Mesenchymal stem cell (in vitro differentiated cells and primary cell): Measurements from ENCODE around the gene SLC35E4.

Source experiments
- DNase-seq: peaks from one replicate; pipeline ENCODE4 v3.0.0-alpha.2; 2013
- H2AFZ ChIP-seq: one replicate; pipeline ENCODE4 v1.6.1; 2013; ENCODE audit warnings: low read depth, mild to moderate bottlenecking, control low read depth, inconsistent platforms, low read length, moderate library complexity
- H2AK5ac ChIP-seq: 2 replicates; pipeline ENCODE4 v1.6.1; 2013; ENCODE audit warnings: low read length, moderate library complexity, mild to moderate bottlenecking, inconsistent platforms; ENCODE audit not compliant: severe bottlenecking
- H2BK120ac ChIP-seq: one replicate; pipeline ENCODE4 v1.6.1; 2013; ENCODE audit warnings: low read depth, mild to moderate bottlenecking, inconsistent platforms, low read length, moderate library complexity
- H2BK12ac ChIP-seq, 2 experiments: one replicate each; pipeline ENCODE4 v1.6.1; 2013; ENCODE audit warnings: inconsistent platforms in 2 of 2, low read length in 2 of 2, mild to moderate bottlenecking in 2 of 2, moderate library complexity in 2 of 2, control low read depth in 1 of 2
- H2BK15ac ChIP-seq: one replicate; pipeline ENCODE4 v1.6.1; 2013; ENCODE audit warnings: mild to moderate bottlenecking, low read depth, inconsistent platforms; ENCODE audit not compliant: poor library complexity, severe bottlenecking
- H2BK5ac ChIP-seq: 2 replicates; pipeline ENCODE4 v1.6.1; 2013; ENCODE audit warnings: low read depth, mild to moderate bottlenecking, low read length, control low read depth, inconsistent platforms; ENCODE audit not compliant: poor library complexity, severe bottlenecking
- H3K14ac ChIP-seq, 2 experiments: one replicate each; pipeline ENCODE4 v1.6.1; 2013; ENCODE audit warnings: inconsistent platforms in 2 of 2, low read length in 2 of 2, control low read depth in 1 of 2, mild to moderate bottlenecking in 1 of 2, moderate library complexity in 1 of 2
- H3K18ac ChIP-seq, 2 experiments: one replicate each; pipeline ENCODE4 v1.6.1; 2013; ENCODE audit warnings: inconsistent platforms in 2 of 2, low read length in 2 of 2, control low read depth in 1 of 2, low read depth in 1 of 2, mild to moderate bottlenecking in 1 of 2
- H3K23ac ChIP-seq, 2 experiments: one replicate each; pipeline ENCODE4 v1.6.1; 2013; ENCODE audit warnings: inconsistent platforms in 2 of 2, low read length in 2 of 2, mild to moderate bottlenecking in 2 of 2, moderate library complexity in 2 of 2, control low read depth in 1 of 2
- H3K27ac ChIP-seq: 2 replicates; pipeline ENCODE4 v1.5.1; 2013; ENCODE audit warnings: mild to moderate bottlenecking, moderate library complexity, low read length, control low read depth, inconsistent platforms; ENCODE audit not compliant: poor library complexity, severe bottlenecking
- H3K27me3 ChIP-seq, 2 experiments: 2 replicates each; pipeline versions ENCODE4 v1.6.1 to v1.7.0; 2013; ENCODE audit warnings: low read length in 2 of 2, mild to moderate bottlenecking in 2 of 2, moderate library complexity in 2 of 2, control low read depth in 1 of 2, inconsistent platforms in 1 of 2; ENCODE audit not compliant: control insufficient read depth in 1 of 2, insufficient read depth in 1 of 2
- H3K36me3 ChIP-seq, 2 experiments: 2 replicates each; pipeline versions ENCODE4 v1.6.1 to v1.7.0; 2013; ENCODE audit warnings: low read length in 2 of 2, control low read depth in 1 of 2, inconsistent platforms in 1 of 2, low read depth in 1 of 2, mild to moderate bottlenecking in 1 of 2; ENCODE audit not compliant: insufficient read depth in 2 of 2, control insufficient read depth in 1 of 2
- H3K4ac ChIP-seq, 2 experiments: one replicate each; pipeline ENCODE4 v1.6.1; 2013; ENCODE audit warnings: inconsistent platforms in 2 of 2, low read length in 2 of 2, mild to moderate bottlenecking in 2 of 2, moderate library complexity in 2 of 2, control low read depth in 1 of 2, low read depth in 1 of 2
- H3K4me1 ChIP-seq: 2 replicates; pipeline ENCODE4 v1.6.1; 2013; ENCODE audit warnings: low read depth, low read length, control low read depth; ENCODE audit not compliant: control insufficient read depth, insufficient read depth
- H3K4me2 ChIP-seq: 2 replicates; pipeline ENCODE4 v1.6.1; 2013; ENCODE audit warnings: low read length, mild to moderate bottlenecking, inconsistent platforms; ENCODE audit not compliant: poor library complexity, severe bottlenecking
- H3K4me3 ChIP-seq, 2 experiments: 2 replicates each; pipeline versions ENCODE4 v1.5.1 to v1.7.0; 2013; ENCODE audit warnings: low read length in 2 of 2, mild to moderate bottlenecking in 2 of 2, control low read depth in 1 of 2, low read depth in 1 of 2; ENCODE audit not compliant: insufficient read depth in 1 of 2
- H3K79me1 ChIP-seq: replicated peaks from 2 replicates; pipeline ENCODE4 v1.6.1; 2013; ENCODE audit warnings: mild to moderate bottlenecking, control low read depth, low read length, inconsistent platforms; ENCODE audit not compliant: poor library complexity, severe bottlenecking
- H3K9ac ChIP-seq: 2 replicates; pipeline ENCODE4 v1.7.0; 2013; ENCODE audit warnings: mild to moderate bottlenecking, low read length, moderate library complexity
- H3K9me3 ChIP-seq: 2 replicates; pipeline ENCODE4 v1.7.0; 2013; ENCODE audit warnings: mild to moderate bottlenecking, low read length; ENCODE audit not compliant: control insufficient read depth
- H4K8ac ChIP-seq: one replicate; pipeline ENCODE4 v1.6.1; 2013; ENCODE audit warnings: inconsistent platforms, mild to moderate bottlenecking, low read length, moderate library complexity
- H4K91ac ChIP-seq: one replicate; pipeline ENCODE4 v1.6.1; 2013; ENCODE audit warnings: mild to moderate bottlenecking, low read length, inconsistent platforms
- WGBS: methylation state at CpG from one replicate; pipeline ENCODE4 v1.1.7; 2013; ENCODE audit warnings: mixed read lengths; 5-methylcytosine and 5-hydroxymethylcytosine counted together

SLC35E4 gene

DNA sequence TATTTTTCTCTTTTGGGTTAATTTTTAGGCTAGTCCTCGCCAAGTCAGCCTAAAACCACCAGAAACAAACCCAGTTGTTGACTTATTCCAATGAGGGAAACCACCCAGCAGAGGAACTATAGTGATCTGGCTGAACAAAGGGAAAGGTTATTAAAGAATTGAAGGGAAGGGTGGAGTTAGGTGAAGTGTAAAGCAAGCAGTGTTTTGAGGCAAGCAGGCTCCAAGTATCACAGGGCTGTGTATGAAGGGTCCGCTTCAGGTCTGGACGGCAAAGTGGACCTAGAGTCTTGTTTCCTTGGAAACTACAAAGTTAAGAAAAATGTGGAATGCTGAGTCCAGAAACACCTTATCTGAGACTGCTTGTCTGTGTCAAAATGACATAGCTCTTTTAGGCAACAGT, 31.8 kb upstream of the SLC35E4 start:
- no peak for DNase-seq
- no peak overlapping the region for H3K18ac ChIP-seq
- no peak overlapping the region for H2BK12ac ChIP-seq
- H3K9me3 ChIP-seq, result no peaks in the 10 kb centered on the region
- no peak overlapping the region for H3K27ac ChIP-seq
- no peak overlapping the region for H3K14ac ChIP-seq
- no peak overlapping the region for H2AK5ac ChIP-seq
- no peak overlapping the region for H2BK120ac ChIP-seq
- no peak overlapping the region for H3K23ac ChIP-seq
- H3K4me2 ChIP-seq, result no peak overlapping the region
- no peak overlapping the region for H3K4me3 ChIP-seq
- H2AFZ ChIP-seq, result no peak overlapping the region
- H4K8ac ChIP-seq, result no peak overlapping the region
- H2BK5ac ChIP-seq, result no peak overlapping the region
- H3K4ac ChIP-seq, result no peak overlapping the region
- no peak overlapping the region for H3K9ac ChIP-seq
- no peak overlapping the region for H2BK15ac ChIP-seq
- H4K91ac ChIP-seq, result no peak overlapping the region
- H3K4me1 ChIP-seq, result peaks cover 21% of the 10 kb centered on the region
- no peaks in the 10 kb centered on the region for H3K27me3 ChIP-seq
- no peaks in the 10 kb centered on the region for H3K36me3 ChIP-seq
- 94% methylated on average over 2 of the region's 3 CpGs for WGBS
- peaks cover 1% of the 10 kb centered on the region for H3K79me1 ChIP-seq

DNA sequence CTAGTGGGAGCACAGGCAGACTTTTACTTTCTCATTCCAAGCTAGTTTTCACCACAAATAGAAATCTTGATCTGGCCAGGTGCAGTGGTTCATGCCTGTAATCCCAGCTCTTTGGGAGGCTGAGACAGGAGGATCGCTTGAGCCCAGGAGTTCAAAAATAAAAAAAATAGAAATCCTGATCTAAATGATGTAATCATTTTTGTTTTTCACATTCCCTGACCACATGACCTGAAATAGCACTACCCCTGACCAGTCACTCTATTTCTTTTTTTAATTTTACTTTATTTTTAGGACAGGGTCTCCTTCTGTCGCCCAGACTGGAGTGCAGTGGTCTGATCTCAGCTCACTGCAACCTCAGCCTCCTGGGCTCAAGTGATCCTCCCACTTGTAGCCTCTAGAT, 30.9 kb upstream of the SLC35E4 start:
- no peak overlapping the region for H2AK5ac ChIP-seq
- H3K9me3 ChIP-seq, result no peaks in the 10 kb centered on the region
- H3K27me3 ChIP-seq, result no peaks in the 10 kb centered on the region
- no peak overlapping the region for H3K4me2 ChIP-seq
- H2BK15ac ChIP-seq, result no peak overlapping the region
- no peak overlapping the region for H3K27ac ChIP-seq
- H3K4me3 ChIP-seq, result no peak overlapping the region
- peaks cover 1% of the 10 kb centered on the region for H3K79me1 ChIP-seq
- 93% methylated on average over 1 of the region's 2 CpGs for WGBS
- no peak overlapping the region for H2AFZ ChIP-seq
- H2BK5ac ChIP-seq, result no peak overlapping the region
- H3K14ac ChIP-seq, result no peak overlapping the region
- H2BK12ac ChIP-seq, result no peak overlapping the region
- peaks cover 25% of the 10 kb centered on the region for H3K4me1 ChIP-seq
- no peak overlapping the region for H3K9ac ChIP-seq
- no peak overlapping the region for H3K23ac ChIP-seq
- no peaks in the 10 kb centered on the region for H3K36me3 ChIP-seq
- no peak overlapping the region for H3K4ac ChIP-seq
- no peak overlapping the region for H3K18ac ChIP-seq
- H2BK120ac ChIP-seq, result no peak overlapping the region
- no peak for DNase-seq
- H4K91ac ChIP-seq, result no peak overlapping the region
- no peak overlapping the region for H4K8ac ChIP-seq

DNA sequence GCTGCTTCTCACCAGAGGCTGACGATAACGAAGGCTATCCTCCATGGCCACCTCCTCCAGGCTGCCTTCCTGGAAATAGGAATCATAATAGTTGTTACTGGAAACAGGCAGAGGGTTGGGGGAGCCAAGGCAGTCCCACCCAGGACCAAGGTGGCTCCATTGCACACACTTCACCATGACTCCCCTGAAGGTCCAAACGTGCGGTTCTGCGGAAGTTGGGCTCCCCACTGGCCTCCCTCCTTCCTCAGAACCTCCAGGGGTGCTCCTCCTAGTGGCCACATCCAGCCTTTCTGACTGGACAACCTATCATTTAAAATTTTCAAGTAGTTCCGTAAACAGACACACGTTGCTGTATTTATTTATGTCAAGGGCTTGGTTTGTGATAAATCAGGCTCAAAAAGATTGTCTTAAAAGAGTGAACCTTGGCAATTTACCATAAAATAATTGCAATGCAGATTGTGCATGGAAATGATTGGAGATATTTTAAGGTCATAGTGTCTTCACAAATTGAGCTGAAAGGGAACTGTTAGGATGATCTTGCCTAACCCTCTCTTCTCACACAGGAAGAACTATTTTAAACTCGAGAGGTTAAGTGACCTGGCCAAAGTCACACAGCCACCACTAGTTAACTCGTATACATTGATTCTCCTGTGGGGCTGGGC, 30.0 kb upstream of the SLC35E4 start:
- H3K14ac ChIP-seq, result no peak overlapping the region
- 58% methylated on average over 9 of the region's 9 CpGs for WGBS
- no peak overlapping the region for H2AK5ac ChIP-seq
- peak overlapping the region in 1 of 2 experiments; percentile 70 for H3K4me3 ChIP-seq
- H3K4me2 ChIP-seq, result peak overlapping the region; percentile 42
- no peak overlapping the region for H2BK5ac ChIP-seq
- no peak overlapping the region for H2BK15ac ChIP-seq
- no peak overlapping the region for H2BK12ac ChIP-seq
- H4K8ac ChIP-seq, result peak overlapping the region; percentile 71
- peak; percentile 49 for DNase-seq
- H3K23ac ChIP-seq, result no peak overlapping the region
- no peak overlapping the region for H3K18ac ChIP-seq
- peaks cover 28% of the 10 kb centered on the region for H3K4me1 ChIP-seq
- H2BK120ac ChIP-seq, result peak overlapping the region; percentile 50
- no peak overlapping the region for H3K27ac ChIP-seq
- peaks cover 1% of the 10 kb centered on the region for H3K79me1 ChIP-seq
- H2AFZ ChIP-seq, result no peak overlapping the region
- H3K9me3 ChIP-seq, result no peaks in the 10 kb centered on the region
- H3K4ac ChIP-seq, result no peak overlapping the region
- no peaks in the 10 kb centered on the region for H3K27me3 ChIP-seq
- peak overlapping the region; percentile 81 for H3K9ac ChIP-seq
- no peak overlapping the region for H4K91ac ChIP-seq
- peaks cover 0 to 3% of the 10 kb centered on the region in 2 experiments for H3K36me3 ChIP-seq

DNA sequence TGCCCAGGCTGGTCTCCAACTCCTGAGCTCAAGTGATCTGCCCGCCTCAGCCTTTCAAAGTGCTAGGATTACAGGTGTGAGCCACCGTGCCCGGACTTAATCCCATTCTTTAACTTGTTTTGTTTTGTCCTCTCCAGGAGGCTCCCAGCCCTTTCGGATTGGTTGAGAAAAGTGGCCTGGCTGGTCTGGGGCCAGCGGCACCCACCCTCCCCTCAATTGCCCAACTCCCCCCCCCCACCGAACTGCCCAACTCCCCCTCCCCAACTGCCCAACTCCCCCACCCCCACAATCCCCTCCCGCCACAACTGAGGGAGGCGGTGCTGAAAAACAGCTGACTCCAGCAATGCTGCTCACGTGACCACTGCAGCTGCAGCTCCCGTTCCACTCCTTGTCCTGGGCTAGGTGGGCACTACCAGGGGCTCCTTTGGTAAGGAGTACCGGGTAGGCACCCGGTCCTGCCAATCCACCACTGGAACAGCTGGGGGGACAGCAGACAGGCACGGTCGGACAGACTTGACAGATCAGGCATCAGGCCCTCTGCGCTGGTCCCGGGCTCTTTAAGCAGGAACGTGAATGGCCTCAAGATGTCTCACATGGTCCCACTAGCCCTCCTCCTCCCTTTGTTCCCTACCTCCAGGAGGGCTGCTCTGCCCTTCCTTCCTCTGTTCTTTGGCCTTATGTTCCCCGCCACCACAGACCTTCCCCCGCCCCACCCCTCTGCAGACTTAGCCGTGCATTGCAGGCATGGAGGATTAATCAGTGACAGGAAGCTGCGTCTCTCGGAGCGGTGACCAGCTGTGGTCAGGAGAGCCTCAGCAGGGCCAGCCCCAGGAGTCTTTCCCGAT, 28.9 kb upstream of the SLC35E4 start, which contains the start of gene TCN2:
TCN2 (plus strand) TSS at position 720 of the 845 bp plus-strand sequence. CDS start 158 bp downstream, outside the sequence.
- Histone ChIP-seq H3K79me1 (peaks cover 1% of the 10 kb centered on the region), H3K4ac (peak within 1 kb of the TSS; percentile 47 to 76), H3K4me2 (peak within 1 kb of the TSS; percentile 93), H2AFZ (peak within 1 kb of the TSS; percentile 54), H4K91ac (peak within 1 kb of the TSS; percentile 96), H3K9me3 (no peaks in the 10 kb centered on the region), H3K27me3 (no peaks in the 10 kb centered on the region), H2BK15ac (peak within 1 kb of the TSS; percentile 75), H4K8ac (peak within 1 kb of the TSS; percentile 99), H3K36me3 (peaks cover 0 to 6% of the 10 kb centered on the region in 2 experiments), H3K4me1 (peaks cover 28% of the 10 kb centered on the region), H2AK5ac (peak within 1 kb of the TSS; percentile 95), H3K27ac (peak within 1 kb of the TSS; percentile 98), H2BK5ac (peak within 1 kb of the TSS; percentile 91), H3K14ac (peak within 1 kb of the TSS in 1 of 2 experiments; percentile 53), H3K9ac (peak within 1 kb of the TSS; percentile 85), H3K18ac (peak within 1 kb of the TSS; percentile 95 to 97), H3K23ac (no peak within 1 kb of the TSS), H2BK120ac (peak within 1 kb of the TSS; percentile 50), H2BK12ac (peak within 1 kb of the TSS; percentile 67 to 88), H3K4me3 (peak within 1 kb of the TSS; percentile 54 to 82)
- WGBS, result 3% methylated on average over 23 of the region's 24 CpGs
- DNase-seq, result peak; percentile 88
